ENCODE measurements around the gene SPDYA.

SPDYA gene

DNA sequence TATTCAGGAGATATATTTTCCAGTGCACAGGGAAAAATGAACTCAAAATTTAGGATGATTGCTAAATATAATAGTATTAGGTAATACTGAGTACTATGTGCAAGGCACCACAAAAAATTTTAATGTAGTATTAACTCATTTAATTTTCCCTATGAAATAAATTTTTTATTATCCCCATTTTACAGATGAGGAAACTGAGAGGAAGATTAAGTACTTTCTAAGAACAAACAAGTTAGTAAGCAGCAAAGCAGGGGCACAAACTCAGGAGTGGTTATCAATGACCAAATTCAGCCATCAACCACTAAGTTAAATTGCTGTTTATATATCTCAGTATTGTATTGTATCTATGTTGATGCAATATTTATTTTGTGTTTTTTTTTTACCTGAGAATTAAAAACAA, 14.2 kb downstream of the SPDYA start (continued):
- TF ChIP-seq ZNF670 (tag by site-specific recombination; IDR thresholded peaks at IDR 0.05; ENCODE audit: low read depth) = no peak

DNA sequence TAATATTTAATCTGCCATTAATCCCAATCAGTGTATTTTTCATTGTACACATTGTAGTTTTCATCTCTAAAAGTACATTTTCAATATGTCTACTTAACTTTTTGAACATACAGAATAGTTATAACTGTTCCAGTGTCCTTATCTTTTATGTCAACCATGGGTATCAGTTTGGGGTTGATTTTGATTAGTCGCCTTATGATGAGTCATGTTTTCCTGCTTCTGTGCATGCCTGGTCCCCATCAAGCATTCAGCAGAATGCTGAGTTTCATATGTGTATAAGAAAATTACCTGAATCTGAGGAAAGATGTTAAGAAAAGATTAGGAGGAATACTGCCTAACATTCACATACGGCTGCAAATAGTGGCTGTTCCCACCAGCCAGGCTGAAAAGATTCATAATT, 17.7 kb downstream of the SPDYA start:
- H3K4me3 ChIP-seq (ENCODE audit: low read depth, low read length) = no peak overlapping the region
- ChIA-PET CTCF (no interaction called here), POLR2A (no interaction called here)
- TF ChIP-seq ZNF623 (tag by site-specific recombination; IDR thresholded peaks at IDR 0.05) = no peak
- TF ChIP-seq GFI1B (tag by site-specific recombination; IDR thresholded peaks at IDR 0.05) = no peak
- TF ChIP-seq ZNF529 (tag by site-specific recombination; IDR thresholded peaks at IDR 0.05; ENCODE audit: insufficient replicate concordance) = no peak
- TF ChIP-seq ZNF350 (tag by site-specific recombination; IDR thresholded peaks at IDR 0.05) = no peak
- no peak for TF ChIP-seq ZBTB17 (tag by site-specific recombination; IDR thresholded peaks at IDR 0.05)
- no peak for TF ChIP-seq ZSCAN30 (tag by site-specific recombination; IDR thresholded peaks at IDR 0.05)
- TF ChIP-seq, protein P1, sequence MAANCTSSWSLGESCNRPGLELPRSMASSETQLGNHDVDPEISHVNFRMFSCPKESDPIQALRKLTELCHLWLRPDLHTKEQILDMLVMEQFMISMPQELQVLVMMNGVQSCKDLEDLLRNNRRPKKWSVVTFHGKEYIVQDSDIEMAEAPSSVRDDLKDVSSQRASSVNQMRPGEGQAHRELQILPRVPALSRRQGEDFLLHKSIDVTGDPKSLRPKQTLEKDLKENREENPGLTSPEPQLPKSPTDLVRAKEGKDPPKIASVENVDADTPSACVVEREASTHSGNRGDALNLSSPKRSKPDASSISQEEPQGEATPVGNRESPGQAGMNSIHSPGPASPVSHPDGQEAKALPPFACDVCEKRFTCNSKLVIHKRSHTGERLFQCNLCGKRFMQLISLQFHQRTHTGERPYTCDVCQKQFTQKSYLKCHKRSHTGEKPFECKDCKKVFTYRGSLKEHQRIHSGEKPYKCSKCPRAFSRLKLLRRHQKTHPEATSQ (tag by site-specific recombination; IDR thresholded peaks at IDR 0.05) = no peak
- no peak for TF ChIP-seq HOXA7 (CRISPR knock-in tag; IDR thresholded peaks at IDR 0.05; ENCODE audit: borderline replicate concordance)
- no peaks in the 10 kb centered on the region for H3K4me1 ChIP-seq (ENCODE audit: control insufficient read depth, insufficient read depth, low read length)
- no peaks in the 10 kb centered on the region for H3K36me3 ChIP-seq (ENCODE audit: control insufficient read depth in 2 of 2, insufficient read depth in 1 of 2, low read length in 2 of 2)
- H3K27ac ChIP-seq (ENCODE audit: extremely low read depth, low read depth, low read length) = no peak overlapping the region
- no peaks in the 10 kb centered on the region for H3K9me3 ChIP-seq (ENCODE audit: control insufficient read depth, insufficient read depth, low read depth, low read length)

DNA sequence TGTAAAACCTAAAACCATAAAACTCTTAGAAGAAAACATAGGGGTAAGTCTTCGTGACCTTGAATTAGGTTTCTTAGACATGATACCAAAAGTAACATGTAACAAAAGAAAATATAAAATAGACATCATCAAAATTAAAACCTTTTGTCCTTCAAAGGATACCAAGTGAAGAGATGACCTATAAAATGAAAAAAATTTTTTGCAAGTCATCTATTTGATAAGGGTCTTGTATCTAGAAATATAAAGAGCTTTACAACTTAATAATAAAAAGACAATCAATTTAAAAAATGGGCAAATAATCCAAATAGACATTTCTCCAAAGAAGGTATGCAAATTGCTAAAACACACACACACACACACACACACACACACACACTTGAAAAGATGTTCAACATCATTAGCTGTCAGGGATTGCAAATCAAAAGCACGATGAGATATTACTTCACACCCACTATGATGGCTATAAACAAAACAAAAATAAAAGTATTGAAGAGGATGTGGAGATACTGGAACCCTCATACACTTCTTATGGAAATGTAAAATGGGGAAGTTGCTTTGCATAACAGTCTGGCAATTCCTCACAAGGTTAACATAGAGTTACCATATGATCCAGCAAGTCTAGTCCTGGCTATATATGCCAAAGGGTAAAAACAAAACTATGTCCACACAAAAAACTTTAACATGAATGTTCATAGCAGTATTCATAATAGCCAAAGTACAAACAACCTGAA, 23.3 kb downstream of the SPDYA start:
- Histone ChIP-seq H3K27ac (ENCODE audit: extremely low read depth, low read depth, low read length) (no peak overlapping the region), H3K4me3 (ENCODE audit: low read depth, low read length) (no peak overlapping the region), H3K9me3 (ENCODE audit: control insufficient read depth, insufficient read depth, low read depth, low read length) (no peaks in the 10 kb centered on the region), H3K36me3 (ENCODE audit: control insufficient read depth in 2 of 2, insufficient read depth in 1 of 2, low read length in 2 of 2) (no peaks in the 10 kb centered on the region), H3K4me1 (ENCODE audit: control insufficient read depth, insufficient read depth, low read length) (peaks cover 6% of the 10 kb centered on the region)
- ChIA-PET CTCF (interaction anchor here (0.6 to 1.3 kb wide), 6 partner anchors 12 to 432 kb away, joined by 3 to 6 read pairs (median 3); no protein-coding TSS in a partner anchor), POLR2A (no interaction called here)
- no peak for TF ChIP-seq ZNF791 (tag by site-specific recombination; IDR thresholded peaks at IDR 0.05)
- TF ChIP-seq ZNF350 (tag by site-specific recombination; IDR thresholded peaks at IDR 0.05) = no peak
- TF ChIP-seq ZNF473 (tag by site-specific recombination; IDR thresholded peaks at IDR 0.05) = no peak
- no peak for TF ChIP-seq ZEB2 (tag by site-specific recombination; IDR thresholded peaks at IDR 0.05)
- no peak for TF ChIP-seq ZFP3 (tag by site-specific recombination; IDR thresholded peaks at IDR 0.05; ENCODE audit: low read depth)
- TF ChIP-seq, protein P2, sequence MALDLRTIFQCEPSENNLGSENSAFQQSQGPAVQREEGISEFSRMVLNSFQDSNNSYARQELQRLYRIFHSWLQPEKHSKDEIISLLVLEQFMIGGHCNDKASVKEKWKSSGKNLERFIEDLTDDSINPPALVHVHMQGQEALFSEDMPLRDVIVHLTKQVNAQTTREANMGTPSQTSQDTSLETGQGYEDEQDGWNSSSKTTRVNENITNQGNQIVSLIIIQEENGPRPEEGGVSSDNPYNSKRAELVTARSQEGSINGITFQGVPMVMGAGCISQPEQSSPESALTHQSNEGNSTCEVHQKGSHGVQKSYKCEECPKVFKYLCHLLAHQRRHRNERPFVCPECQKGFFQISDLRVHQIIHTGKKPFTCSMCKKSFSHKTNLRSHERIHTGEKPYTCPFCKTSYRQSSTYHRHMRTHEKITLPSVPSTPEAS (tag by site-specific recombination; IDR thresholded peaks at IDR 0.05) = peak; percentile 30; the same call in 1 of the 2 replicates

DNA sequence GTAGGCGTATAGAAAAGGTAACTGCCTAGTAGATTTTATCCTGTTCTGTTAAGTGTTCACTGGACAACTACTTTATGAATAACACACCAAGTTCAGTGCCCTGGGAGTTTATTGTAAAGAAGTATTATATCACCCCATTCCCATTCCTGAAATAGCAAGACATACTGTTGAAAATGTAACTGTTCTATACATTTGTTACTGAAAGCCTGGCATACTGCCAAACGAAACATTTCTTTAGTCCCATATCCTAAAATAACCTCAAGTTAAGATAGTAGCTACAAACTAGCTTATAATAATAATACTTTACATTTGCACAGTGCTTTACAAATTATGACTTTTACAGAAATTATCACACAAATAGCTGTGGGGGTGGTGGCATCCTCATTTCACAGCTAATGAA, 25.1 kb downstream of the SPDYA start:
- no peaks in the 10 kb centered on the region for H3K9me3 ChIP-seq (ENCODE audit: control insufficient read depth, insufficient read depth, low read depth, low read length)
- TF ChIP-seq ZNF341 (tag by site-specific recombination; IDR thresholded peaks at IDR 0.05; ENCODE audit: low read depth) = peak; percentile 43
- TF ChIP-seq GLI2 (tag by site-specific recombination; IDR thresholded peaks at IDR 0.05; ENCODE audit: borderline replicate concordance, low read depth) = no peak
- TF ChIP-seq, protein P3, sequence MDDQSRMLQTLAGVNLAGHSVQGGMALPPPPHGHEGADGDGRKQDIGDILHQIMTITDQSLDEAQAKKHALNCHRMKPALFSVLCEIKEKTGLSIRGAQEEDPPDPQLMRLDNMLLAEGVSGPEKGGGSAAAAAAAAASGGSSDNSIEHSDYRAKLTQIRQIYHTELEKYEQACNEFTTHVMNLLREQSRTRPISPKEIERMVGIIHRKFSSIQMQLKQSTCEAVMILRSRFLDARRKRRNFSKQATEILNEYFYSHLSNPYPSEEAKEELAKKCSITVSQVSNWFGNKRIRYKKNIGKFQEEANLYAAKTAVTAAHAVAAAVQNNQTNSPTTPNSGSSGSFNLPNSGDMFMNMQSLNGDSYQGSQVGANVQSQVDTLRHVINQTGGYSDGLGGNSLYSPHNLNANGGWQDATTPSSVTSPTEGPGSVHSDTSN (CRISPR knock-in tag; IDR thresholded peaks at IDR 0.05) = no peak
- ChIA-PET CTCF (interaction anchor here (0.8 kb wide), 1 partner anchor 269 kb away, joined by 4 read pairs; no protein-coding TSS in a partner anchor), POLR2A (no interaction called here)
- H3K27ac ChIP-seq (ENCODE audit: extremely low read depth, low read depth, low read length) = no peak overlapping the region
- H3K4me1 ChIP-seq (ENCODE audit: control insufficient read depth, insufficient read depth, low read length) = peaks cover 6% of the 10 kb centered on the region
- H3K36me3 ChIP-seq (ENCODE audit: control insufficient read depth in 2 of 2, insufficient read depth in 1 of 2, low read length in 2 of 2) = no peaks in the 10 kb centered on the region
- H3K4me3 ChIP-seq (ENCODE audit: low read depth, low read length) = no peak overlapping the region

Measured in HEK293 (cell line).